IMR-90 (cell line): Measurements from ENCODE around the gene ZDHHC16. TPM values are rescaled to one million over a fixed set of nuclear protein-coding genes. Genes with fewer than 3 reads are reported as not detected.

Experiments
- ATAC-seq: fragments of 200-7000 bp; cut with Tn5 transposase; 2 replicates; pipeline ENCODE4 v1.9.1; 2020; ENCODE audit warnings: low read depth, mild to moderate bottlenecking, moderate library complexity
- BruUV-seq: library from RNA; stranded (reverse); fragments of 400-500 nt; replicated peaks from 2 replicates; lab custom pipeline; 2021; lab: Mats Ljungman, UMichigan
- CTCF ChIA-PET: fragments of 300-600 bp; formaldehyde crosslinking; extraction: SDS; loops from one replicate; lab custom pipeline; 2021; ENCODE audit warnings: antibody characterized with exemption; lab: Yijun Ruan, JAX
- POLR2A ChIA-PET: fragments of 300-600 bp; sonication (Branson Sonifier 250); formaldehyde crosslinking; loops from one replicate; lab custom pipeline; 2022; ENCODE audit warnings: antibody characterized with exemption; ENCODE audit not compliant: unreplicated experiment; lab: Charles Lee
- DNase-seq: peaks from one replicate; pipeline ENCODE4 v3.0.0; 2013
- H2AFZ ChIP-seq: replicated peaks from 2 replicates; pipeline ENCODE3; 2013; ENCODE audit warnings: low read length, mild to moderate bottlenecking; ENCODE audit not compliant: poor library complexity
- H2AK5ac ChIP-seq: 2 replicates; pipeline ENCODE4 v1.6.1; 2013; ENCODE audit warnings: low read depth, low read length, inconsistent platforms
- H2AK9ac ChIP-seq: replicated peaks from 2 replicates; pipeline ENCODE3; 2013; ENCODE audit warnings: mild to moderate bottlenecking, low read depth, low read length, moderate library complexity; ENCODE audit not compliant: poor library complexity
- H2BK120ac ChIP-seq: 2 replicates; pipeline ENCODE4 v1.6.1; 2013; ENCODE audit warnings: low read depth, low read length, inconsistent platforms
- H2BK15ac ChIP-seq: 3 replicates; pipeline ENCODE4 v1.6.1; 2013; ENCODE audit warnings: low read depth, low read length, inconsistent platforms
- H2BK20ac ChIP-seq: 2 replicates; pipeline ENCODE4 v1.6.1; 2013; ENCODE audit warnings: low read depth, mild to moderate bottlenecking, inconsistent platforms, low read length, moderate library complexity
- H2BK5ac ChIP-seq: 2 replicates; pipeline ENCODE4 v1.6.1; 2013; ENCODE audit warnings: mild to moderate bottlenecking, low read depth, low read length, inconsistent platforms; ENCODE audit not compliant: poor library complexity, severe bottlenecking
- H3K14ac ChIP-seq: replicated peaks from 2 replicates; pipeline ENCODE4 v1.6.1; 2013; ENCODE audit warnings: low read depth, low read length, inconsistent platforms
- H3K18ac ChIP-seq: 2 replicates; pipeline ENCODE4 v1.6.1; 2013; ENCODE audit warnings: low read depth, low read length, control low read depth
- H3K23ac ChIP-seq: 2 replicates; pipeline ENCODE4 v1.6.1; 2013; ENCODE audit warnings: low read depth, low read length, inconsistent platforms
- H3K27ac ChIP-seq: 2 replicates; pipeline ENCODE4 v1.5.1; 2013; ENCODE audit warnings: mild to moderate bottlenecking, control low read depth, low read length; ENCODE audit not compliant: insufficient read depth
- H3K27me3 ChIP-seq: 2 replicates; pipeline ENCODE4 v1.6.1; 2013; ENCODE audit warnings: low read length; ENCODE audit not compliant: control insufficient read depth, insufficient read depth
- H3K36me3 ChIP-seq: 2 replicates; pipeline ENCODE4 v1.6.1; 2013; ENCODE audit warnings: low read length, mixed read lengths; ENCODE audit not compliant: control insufficient read depth, insufficient read depth
- H3K4ac ChIP-seq: 2 replicates; pipeline ENCODE4 v1.6.1; 2013; ENCODE audit warnings: low read depth, low read length, inconsistent platforms
- H3K4me1 ChIP-seq: 2 replicates; pipeline ENCODE4 v1.6.1; 2013; ENCODE audit warnings: low read length, mixed read lengths; ENCODE audit not compliant: control insufficient read depth, insufficient read depth
- H3K4me2 ChIP-seq: 2 replicates; pipeline ENCODE4 v1.6.1; 2013; ENCODE audit warnings: low read depth, mild to moderate bottlenecking, control low read depth, low read length, moderate library complexity
- H3K4me3 ChIP-seq: 2 replicates; pipeline ENCODE4 v1.5.1; 2013; ENCODE audit warnings: low read depth, mild to moderate bottlenecking, control low read depth, low read length, moderate library complexity; ENCODE audit not compliant: insufficient read depth
- H3K56ac ChIP-seq: 2 replicates; pipeline ENCODE4 v1.6.1; 2013; ENCODE audit warnings: low read length, inconsistent platforms; ENCODE audit not compliant: insufficient read depth; ENCODE audit errors: extremely low read depth
- H3K79me1 ChIP-seq, 2 experiments: 2 replicates each; pipeline ENCODE4 v1.6.1; 2013; ENCODE audit warnings: low read length in 2 of 2, inconsistent platforms in 1 of 2, low read depth in 1 of 2
- H3K9ac ChIP-seq: 2 replicates; pipeline ENCODE4 v1.6.1; 2013; ENCODE audit warnings: low read depth, low read length, control low read depth
- H3K9me1 ChIP-seq: 2 replicates; pipeline ENCODE4 v1.6.1; 2013; ENCODE audit warnings: low read length, inconsistent platforms; ENCODE audit not compliant: insufficient read depth
- H3K9me3 ChIP-seq: 2 replicates; pipeline ENCODE4 v1.6.1; 2013; ENCODE audit warnings: low read length; ENCODE audit not compliant: control insufficient read depth, insufficient read depth
- H4K20me1 ChIP-seq: 2 replicates; pipeline ENCODE4 v1.6.1; 2013; ENCODE audit warnings: low read length, inconsistent platforms; ENCODE audit not compliant: insufficient read depth
- H4K5ac ChIP-seq: 2 replicates; pipeline ENCODE4 v1.6.1; 2013; ENCODE audit warnings: mild to moderate bottlenecking, low read depth, low read length, control low read depth
- H4K8ac ChIP-seq, 2 experiments: 2 replicates each; pipeline ENCODE4 v1.6.1; 2013; ENCODE audit warnings: low read depth in 2 of 2, low read length in 2 of 2, control low read depth in 1 of 2, inconsistent platforms in 1 of 2
- H4K91ac ChIP-seq: 2 replicates; pipeline ENCODE4 v1.6.1; 2013; ENCODE audit warnings: low read depth, low read length, inconsistent platforms; ENCODE audit not compliant: insufficient read depth
- BHLHE40 ChIP-seq: fragments of 150-350 bp; IDR thresholded peaks from 2 replicates; pipeline ENCODE4 v1.6.1; 2016; ENCODE audit warnings: mild to moderate bottlenecking, low read depth, low read length
- CEBPB ChIP-seq: IDR thresholded peaks from 2 replicates; pipeline ENCODE4 v1.6.1; 2012; ENCODE audit warnings: low read depth, low read length, improper control_type of control experiment
- CHD1 ChIP-seq: IDR thresholded peaks from 2 replicates; pipeline ENCODE4 v1.6.1; 2012; ENCODE audit warnings: low read depth, low read length, improper control_type of control experiment
- ELK1 ChIP-seq: fragments of 150-350 bp; IDR thresholded peaks from 2 replicates; pipeline ENCODE4 v1.6.1; 2016; ENCODE audit warnings: low read depth, mild to moderate bottlenecking, low read length, moderate library complexity, borderline replicate concordance
- FOS ChIP-seq: fragments of 150-350 bp; IDR thresholded peaks from 2 replicates; pipeline ENCODE4 v1.6.1; 2016; ENCODE audit warnings: low read depth, low read length
- MAFK ChIP-seq: IDR thresholded peaks from 2 replicates; pipeline ENCODE4 v1.6.1; 2012; ENCODE audit warnings: low read depth, low read length, improper control_type of control experiment
- MXI1 ChIP-seq: IDR thresholded peaks from 2 replicates; pipeline ENCODE4 v1.6.1; 2012; ENCODE audit warnings: low read depth, mild to moderate bottlenecking, low read length, moderate library complexity, borderline replicate concordance
- NFE2L2 ChIP-seq: fragments of 150-350 bp; IDR thresholded peaks from 2 replicates; pipeline ENCODE4 v1.6.1; 2016; ENCODE audit warnings: low read depth, mild to moderate bottlenecking, low read length
- RAD21 ChIP-seq: IDR thresholded peaks from 2 replicates; pipeline ENCODE4 v1.6.1; 2012; ENCODE audit warnings: low read length, improper control_type of control experiment
- RCOR1 ChIP-seq: IDR thresholded peaks from 2 replicates; pipeline ENCODE4 v1.6.1; 2012; ENCODE audit warnings: mild to moderate bottlenecking, low read length, improper control_type of control experiment; ENCODE audit not compliant: insufficient replicate concordance
- RFX5 ChIP-seq: IDR thresholded peaks from 2 replicates; pipeline ENCODE4 v1.8.0; 2012; ENCODE audit warnings: low read depth, mild to moderate bottlenecking, low read length, moderate library complexity
- SMC3 ChIP-seq: fragments of 150-350 bp; IDR thresholded peaks from 2 replicates; pipeline ENCODE4 v1.6.1; 2016; ENCODE audit warnings: low read depth, mild to moderate bottlenecking, antibody characterized with exemption, low read length, moderate library complexity
- WGBS, 2 experiments: methylation state at CpG; one replicate each; pipeline versions ENCODE4 v1.1.5 to v1.1.7; 2013; ENCODE audit warnings: missing lambda C conversion rate in 2 of 2; ENCODE audit not compliant: insufficient read length in 1 of 2; ENCODE audit errors: extremely low coverage in 2 of 2; 5-methylcytosine and 5-hydroxymethylcytosine counted together
- dilution Hi-C: fragments of 300-500 bp; cut with HindIII; formaldehyde crosslinking; loops from one replicate; pipeline ENCODE4 v1.14.3; 2018; ENCODE audit warnings: low sequenced_read_pairs; ENCODE audit not compliant: unreplicated experiment
- in situ Hi-C: fragments of 300-500 bp; cut with MboI; formaldehyde crosslinking; loops from 3 replicates; pipeline ENCODE4 v1.14.3; 2019; ENCODE audit warnings: low sequenced_read_pairs, inconsistent platforms, mixed read lengths
- intact Hi-C: fragments of 100-400 bp; cut with micrococcal nuclease; formaldehyde crosslinking; loops from 2 replicates; pipeline ENCODE4 v1.10.0; 2022
- polyA plus RNA-seq, 3 experiments: library from polyadenylated mRNA; depleted of rRNA; stranded (reverse); fragments of >200 nt; gene quantifications; 2 replicates each; pipeline ENCODE4 v1.2.3, GENCODE V29; 2012; ENCODE audit warnings: low replicate concordance in 1 of 3
- total RNA-seq: library from RNA; depleted of rRNA; stranded (reverse); fragments of >200 nt; gene quantifications from 2 replicates; pipeline ENCODE4 v1.2.3, GENCODE V29; 2012
- TF ChIP-seq, protein P1 (sequence below): conservative IDR thresholded peaks from 2 replicates; pipeline ENCODE4 v1.5.1; 2012; ENCODE audit warnings: mild to moderate bottlenecking, low read depth, low read length, improper control_type of control experiment

Gene ZDHHC16
- total and polyA plus RNA-seq, 2 of the 4 experiments (the other 2 are of a cell fraction), result 54.7 to 64.0 TPM

- Histone ChIP-seq H3K56ac (no peak overlapping the region), H3K9me3 (no peaks in the 10 kb centered on the region), H3K23ac (no peak overlapping the region), H3K4me1 (peaks cover 2% of the 10 kb centered on the region; the same call in 1 of the 2 replicates), H3K36me3 (peaks cover 56% of the 10 kb centered on the region), H2AK5ac (no peak overlapping the region), H4K91ac (no peak overlapping the region), H3K18ac (no peak overlapping the region), H4K8ac (no peak overlapping the region), H4K20me1 (peaks cover 48% of the 10 kb centered on the region), H3K9me1 (peaks cover 19% of the 10 kb centered on the region), H3K4me3 (no peak overlapping the region), H3K4ac (no peak overlapping the region), H3K14ac (no peak overlapping the region), H4K5ac (no peak overlapping the region), H3K27me3 (no peaks in the 10 kb centered on the region), H3K27ac (no peak overlapping the region), H3K79me1 (peaks cover 50 to 87% of the 10 kb centered on the region in 2 experiments), H2AFZ (no peak overlapping the region), H3K4me2 (no peak overlapping the region), H2AK9ac (no peak overlapping the region), H2BK20ac (no peak overlapping the region), H2BK120ac (no peak overlapping the region), H2BK15ac (no peak overlapping the region), H3K9ac (no peak overlapping the region), H2BK5ac (no peak overlapping the region)
- in situ Hi-C loops, result no loop called here
- DNase-seq (no peak), ATAC-seq (no peak)
- dilution Hi-C loops, result no loop called here
- ChIA-PET CTCF (no interaction called here), POLR2A (no interaction called here)
- no peak for TF ChIP-seq MXI1
- no peak for TF ChIP-seq FOS
- no peak for TF ChIP-seq MAFK
- TF ChIP-seq CEBPB, result no peak
- no peak for TF ChIP-seq BHLHE40
- TF ChIP-seq ELK1, result no peak
- TF ChIP-seq RFX5, result no peak
- no peak for TF ChIP-seq SMC3
- no peak for TF ChIP-seq RAD21
- TF ChIP-seq, protein P1, sequence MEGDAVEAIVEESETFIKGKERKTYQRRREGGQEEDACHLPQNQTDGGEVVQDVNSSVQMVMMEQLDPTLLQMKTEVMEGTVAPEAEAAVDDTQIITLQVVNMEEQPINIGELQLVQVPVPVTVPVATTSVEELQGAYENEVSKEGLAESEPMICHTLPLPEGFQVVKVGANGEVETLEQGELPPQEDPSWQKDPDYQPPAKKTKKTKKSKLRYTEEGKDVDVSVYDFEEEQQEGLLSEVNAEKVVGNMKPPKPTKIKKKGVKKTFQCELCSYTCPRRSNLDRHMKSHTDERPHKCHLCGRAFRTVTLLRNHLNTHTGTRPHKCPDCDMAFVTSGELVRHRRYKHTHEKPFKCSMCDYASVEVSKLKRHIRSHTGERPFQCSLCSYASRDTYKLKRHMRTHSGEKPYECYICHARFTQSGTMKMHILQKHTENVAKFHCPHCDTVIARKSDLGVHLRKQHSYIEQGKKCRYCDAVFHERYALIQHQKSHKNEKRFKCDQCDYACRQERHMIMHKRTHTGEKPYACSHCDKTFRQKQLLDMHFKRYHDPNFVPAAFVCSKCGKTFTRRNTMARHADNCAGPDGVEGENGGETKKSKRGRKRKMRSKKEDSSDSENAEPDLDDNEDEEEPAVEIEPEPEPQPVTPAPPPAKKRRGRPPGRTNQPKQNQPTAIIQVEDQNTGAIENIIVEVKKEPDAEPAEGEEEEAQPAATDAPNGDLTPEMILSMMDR, result no peak
- TF ChIP-seq CHD1, result no peak
- no peak for TF ChIP-seq NFE2L2
- no peak for TF ChIP-seq RCOR1
- intact Hi-C loops, result no loop called here
- BruUV-seq, result no TSS peak
- 100% methylated on average over 1 of the region's 6 CpGs; no CpG with 5 or more reads in 1 of the 2 experiments for WGBS, 2 experiments
Measured at GRCh38 chr10:97452352-97452751, 6.4 kb downstream of the ZDHHC16 start.
